ENCODE results near the gene SLC25A29. TPM values are rescaled to one million over a fixed set of nuclear protein-coding genes. Genes with fewer than 3 reads are reported as not detected.

The SLC25A29 gene
- total RNA-seq = 33.7 and 47.7 TPM in 2 replicates

GRCh38 chr14:100306101-100306997, at the start of gene SLC25A29:
SLC25A29 (minus strand) TSS chr14:100306444; CDS start chr14:100306232, 212 bp downstream.

GRCh38 chr14:100323121-100323941, 17.1 kb upstream of the SLC25A29 start, which contains the start of gene SLC25A47:
SLC25A47 (plus strand) TSS chr14:100323339; CDS start chr14:100323415, 76 bp downstream.

Other genes with a start within 250 kb of the SLC25A29 start
- 5.1 and 8.9 TPM in 2 replicates for gene EVL, start 241.0 kb downstream of the SLC25A29 start, total RNA-seq
- gene DEGS2, start 146.8 kb downstream of the SLC25A29 start, total RNA-seq = 0.85 and 1.4 TPM in 2 replicates
- 47.5 and 62.0 TPM in 2 replicates for gene YY1, start 67.3 kb downstream of the SLC25A29 start, total RNA-seq
- not detected in 2 replicates for gene SLC25A47, start 16.9 kb upstream of the SLC25A29 start, total RNA-seq
- 9.8 and 16.6 TPM in 2 replicates for gene WDR25, start 70.0 kb upstream of the SLC25A29 start, total RNA-seq

Data from tracheal epithelial cell (primary cell).